ENCODE measurements around the gene PC.

- no peak for TF ChIP-seq POLR2A (IDR thresholded peaks at IDR 0.05; ENCODE audit: low read depth, low read length)
- TF ChIP-seq CTCF (IDR thresholded peaks at IDR 0.05; ENCODE audit: extremely low read depth in 1 of 2, insufficient read depth in 1 of 2, low read depth in 1 of 2, low read length in 2 of 2) = no peak
- TF ChIP-seq POLR2AphosphoS5 (IDR thresholded peaks at IDR 0.05; ENCODE audit: insufficient read depth, low read depth, low read length) = peak; percentile 0
- TF ChIP-seq EZH2 (IDR thresholded peaks at IDR 0.05; ENCODE audit: borderline replicate concordance, low read depth, low read length, severe bottlenecking) = no peak
- TF ChIP-seq GATA2 (IDR thresholded peaks at IDR 0.05; ENCODE audit: insufficient read depth, insufficient read length, low read depth, low read length) = no peak
These were observed 100.8 kb downstream of the PC start for GRCh38 chr11:66857234-66857926.

Data from endothelial cell of umbilical vein (primary cell).